OCI-LY1 (cell line): ENCODE measurements around the gene SPDYE8.
A peak's percentile ranks its signal among the peaks of the same experiment; 100 is the strongest.
"Not testable (repeated sequence)": the region's sequence is repeated elsewhere in the genome, so short reads cannot be mapped to it uniquely, and the experiment has no call there.

Experiments
- H2AFZ ChIP-seq: fragments of 200-600 bp; sonication (generic), shearing (Covaris generic); 2 replicates; pipeline ENCODE4 v1.6.0; 2014; ENCODE audit warnings: antibody characterized with exemption, mild to moderate bottlenecking, low read length
- H3F3A ChIP-seq: fragments of 200-600 bp; sonication (generic), shearing (Covaris generic); 2 replicates; pipeline ENCODE4 v1.6.0; 2014; ENCODE audit warnings: mild to moderate bottlenecking, antibody characterized with exemption, low read length, moderate library complexity; ENCODE audit not compliant: insufficient read depth
- H3K27ac ChIP-seq: fragments of 200-600 bp; sonication (generic); 2 replicates; pipeline ENCODE4 v1.5.1; 2014; ENCODE audit warnings: low read length, mixed run types, mild to moderate bottlenecking, low read depth; ENCODE audit not compliant: poor library complexity, severe bottlenecking
- H3K27me3 ChIP-seq: fragments of 200-600 bp; sonication (generic); 2 replicates; pipeline ENCODE4 v1.6.0; 2014; ENCODE audit warnings: antibody characterized with exemption, mild to moderate bottlenecking, low read length, moderate library complexity; ENCODE audit not compliant: insufficient read depth
- H3K36me3 ChIP-seq: fragments of 200-600 bp; sonication (generic); 2 replicates; pipeline ENCODE4 v1.6.1; 2014; ENCODE audit warnings: mild to moderate bottlenecking, antibody characterized with exemption, low read length, moderate library complexity, mixed read lengths; ENCODE audit not compliant: insufficient read depth
- H3K4me1 ChIP-seq: fragments of 200-600 bp; sonication (generic); 2 replicates; pipeline ENCODE4 v1.5.1; 2014; ENCODE audit warnings: mild to moderate bottlenecking, low read length, moderate library complexity; ENCODE audit not compliant: insufficient read depth, severe bottlenecking
- H3K4me2 ChIP-seq: fragments of 200-600 bp; sonication (generic), shearing (Covaris generic); 2 replicates; pipeline ENCODE4 v1.6.1; 2014; ENCODE audit warnings: low read length
- H3K4me3 ChIP-seq: fragments of 200-600 bp; sonication (generic); 2 replicates; pipeline ENCODE4 v1.5.1; 2014; ENCODE audit warnings: low read length, low read depth, mild to moderate bottlenecking, mixed read lengths; ENCODE audit not compliant: poor library complexity, severe bottlenecking
- H3K79me2 ChIP-seq: fragments of 200-600 bp; shearing (Covaris generic); 2 replicates; pipeline ENCODE4 v1.6.1; 2016; ENCODE audit warnings: mixed run types, low read length, mixed read lengths; ENCODE audit not compliant: insufficient read depth
- H3K9ac ChIP-seq: fragments of 200-600 bp; sonication (generic), shearing (Covaris generic); 2 replicates; pipeline ENCODE4 v1.6.1; 2014; ENCODE audit warnings: mild to moderate bottlenecking, low read length, mixed read lengths
- H3K9me2 ChIP-seq: fragments of 200-600 bp; sonication (generic), shearing (Covaris generic); 2 replicates; pipeline ENCODE4 v1.6.1; 2014; ENCODE audit warnings: low read depth, mild to moderate bottlenecking, low read length, mixed read lengths
- H3K9me3 ChIP-seq: fragments of 200-600 bp; shearing (Covaris generic); 2 replicates; pipeline ENCODE4 v1.6.1; 2014; ENCODE audit warnings: low read length, mixed read lengths
- H4K20me1 ChIP-seq: fragments of 200-600 bp; sonication (generic), shearing (Covaris generic); 2 replicates; pipeline ENCODE4 v1.6.0; 2016; ENCODE audit warnings: mild to moderate bottlenecking, low read length; ENCODE audit not compliant: insufficient read depth

The SPDYE8 gene, protein sequence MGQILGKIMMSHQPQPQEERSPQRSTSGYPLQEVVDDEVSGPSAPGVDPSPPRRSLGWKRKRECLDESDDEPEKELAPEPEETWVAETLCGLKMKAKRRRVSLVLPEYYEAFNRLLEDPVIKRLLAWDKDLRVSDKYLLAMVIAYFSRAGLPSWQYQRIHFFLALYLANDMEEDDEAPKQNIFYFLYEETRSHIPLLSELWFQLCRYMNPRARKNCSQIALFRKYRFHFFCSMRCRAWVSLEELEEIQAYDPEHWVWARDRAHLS

DNA sequence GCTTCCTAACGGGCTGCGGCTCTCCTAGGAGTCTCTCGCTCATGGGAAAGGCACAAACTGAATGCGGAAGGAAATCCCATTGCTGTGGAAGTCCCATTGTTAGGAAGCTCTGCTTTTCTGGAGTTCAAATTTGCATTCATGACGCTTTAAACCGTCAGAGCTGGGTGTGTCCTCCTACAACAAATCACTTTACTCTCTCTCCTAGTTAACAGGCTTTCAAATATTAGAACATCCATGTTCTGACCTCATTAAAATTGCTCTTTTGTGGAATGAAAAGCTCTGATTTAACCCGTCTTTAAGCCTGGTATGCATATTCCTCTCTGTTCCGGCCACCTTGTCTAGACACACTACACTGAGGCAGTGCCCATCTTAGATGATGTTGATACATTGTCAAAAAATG is at the start of gene SPDYE8:
SPDYE8 (minus strand) TSS at position 101 of the 400 bp plus-strand sequence. CDS start 1,800 bp downstream, outside the sequence.
- not testable (repeated sequence) for H3K79me2 ChIP-seq, H3K9ac ChIP-seq, H3K4me1 ChIP-seq, H3K27me3 ChIP-seq, H3K9me3 ChIP-seq, H4K20me1 ChIP-seq, H3K4me3 ChIP-seq, H3F3A ChIP-seq, H3K36me3 ChIP-seq, H3K27ac ChIP-seq, H3K4me2 ChIP-seq, H3K9me2 ChIP-seq, H2AFZ ChIP-seq

DNA sequence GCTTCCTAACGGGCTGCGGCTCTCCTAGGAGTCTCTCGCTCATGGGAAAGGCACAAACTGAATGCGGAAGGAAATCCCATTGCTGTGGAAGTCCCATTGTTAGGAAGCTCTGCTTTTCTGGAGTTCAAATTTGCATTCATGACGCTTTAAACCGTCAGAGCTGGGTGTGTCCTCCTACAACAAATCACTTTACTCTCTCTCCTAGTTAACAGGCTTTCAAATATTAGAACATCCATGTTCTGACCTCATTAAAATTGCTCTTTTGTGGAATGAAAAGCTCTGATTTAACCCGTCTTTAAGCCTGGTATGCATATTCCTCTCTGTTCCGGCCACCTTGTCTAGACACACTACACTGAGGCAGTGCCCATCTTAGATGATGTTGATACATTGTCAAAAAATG is 28.2 kb upstream of the SPDYE8 start, which contains the start of gene SPDYE11:
SPDYE11 (minus strand) TSS at position 101 of the 400 bp plus-strand sequence. CDS start 1,800 bp downstream, outside the sequence.
- H3K4me1 ChIP-seq, H3F3A ChIP-seq, H3K27ac ChIP-seq, H3K9me3 ChIP-seq, H3K4me2 ChIP-seq, H3K36me3 ChIP-seq, H3K79me2 ChIP-seq, H3K9me2 ChIP-seq, H4K20me1 ChIP-seq, H3K4me3 ChIP-seq, H3K27me3 ChIP-seq, H2AFZ ChIP-seq, H3K9ac ChIP-seq: not testable (repeated sequence)

DNA sequence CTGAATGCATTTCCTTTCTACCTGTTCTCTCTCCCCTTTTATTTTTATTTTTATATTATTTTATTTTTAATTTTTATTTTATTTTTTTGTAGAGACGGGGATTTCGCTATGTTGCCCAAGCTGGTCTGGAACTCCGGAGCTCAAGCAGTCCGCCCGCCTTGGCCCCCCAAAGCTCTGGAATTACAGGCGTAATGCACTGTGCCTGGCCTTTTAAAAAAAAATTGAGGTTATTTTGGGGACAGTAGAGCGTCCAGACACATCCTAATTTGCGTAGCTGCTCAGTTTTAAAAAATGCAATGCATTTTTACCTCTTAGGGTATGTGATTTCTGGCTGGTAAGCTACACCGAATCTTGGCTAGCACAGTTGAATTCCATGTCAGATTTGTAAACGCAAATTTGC is 23.1 kb downstream of the SPDYE8 start:
- not testable (repeated sequence) for H2AFZ ChIP-seq, H4K20me1 ChIP-seq, H3F3A ChIP-seq, H3K9me2 ChIP-seq, H3K27me3 ChIP-seq, H3K36me3 ChIP-seq, H3K79me2 ChIP-seq, H3K9me3 ChIP-seq, H3K4me1 ChIP-seq
- peak overlapping the region; percentile 64 for H3K9ac ChIP-seq
- H3K27ac ChIP-seq = peak overlapping the region; percentile 94
- peak overlapping the region; percentile 63 for H3K4me3 ChIP-seq
- H3K4me2 ChIP-seq = peak overlapping the region; percentile 65

DNA sequence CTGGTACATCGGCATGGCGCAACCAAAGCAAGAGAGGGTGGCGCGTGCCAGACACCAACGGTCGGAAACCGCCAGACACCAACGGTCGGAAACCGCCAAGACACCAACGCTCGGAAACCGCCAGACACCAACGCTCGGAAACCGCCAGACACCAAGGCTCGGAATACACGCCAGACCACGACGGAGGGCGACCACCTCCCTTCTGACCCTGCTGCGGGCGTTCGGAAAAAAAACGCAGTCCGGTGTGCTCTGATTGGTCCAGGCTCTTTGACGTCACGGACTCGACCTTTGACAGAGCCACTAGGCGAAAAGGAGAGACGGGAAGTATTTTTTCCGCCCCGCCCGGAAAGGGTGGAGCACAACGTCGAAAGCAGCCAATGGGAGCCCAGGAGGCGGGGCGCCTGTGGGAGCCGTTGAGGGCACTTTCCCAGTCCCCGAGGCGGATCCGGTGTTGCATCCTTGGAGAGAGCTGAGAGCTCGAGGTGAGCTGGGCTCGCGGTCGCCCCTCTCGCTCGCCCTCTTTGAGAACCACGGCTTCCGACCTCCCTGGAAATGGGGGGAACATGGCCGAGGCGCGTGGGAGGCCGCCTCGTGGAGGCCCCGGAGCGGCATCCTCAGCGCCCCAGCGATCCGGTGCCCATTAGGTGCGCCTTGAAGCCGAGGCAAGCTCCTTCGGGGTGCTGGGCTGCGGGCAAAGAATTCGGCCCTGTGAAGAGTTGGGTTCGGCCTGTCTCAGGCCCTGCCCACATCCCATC is 23.7 kb downstream of the SPDYE8 start:
- Histone ChIP-seq H3K4me2 (peak overlapping the region; percentile 68; the same call in 1 of the 2 replicates), H3K4me3 (peak overlapping the region; percentile 63), H3K27ac (peak overlapping the region; percentile 94), H3K9ac (peak overlapping the region; percentile 90)
- H2AFZ ChIP-seq, H3F3A ChIP-seq, H3K27me3 ChIP-seq, H3K36me3 ChIP-seq, H3K9me3 ChIP-seq, H3K4me1 ChIP-seq, H3K9me2 ChIP-seq, H3K79me2 ChIP-seq, H4K20me1 ChIP-seq: not testable (repeated sequence)

DNA sequence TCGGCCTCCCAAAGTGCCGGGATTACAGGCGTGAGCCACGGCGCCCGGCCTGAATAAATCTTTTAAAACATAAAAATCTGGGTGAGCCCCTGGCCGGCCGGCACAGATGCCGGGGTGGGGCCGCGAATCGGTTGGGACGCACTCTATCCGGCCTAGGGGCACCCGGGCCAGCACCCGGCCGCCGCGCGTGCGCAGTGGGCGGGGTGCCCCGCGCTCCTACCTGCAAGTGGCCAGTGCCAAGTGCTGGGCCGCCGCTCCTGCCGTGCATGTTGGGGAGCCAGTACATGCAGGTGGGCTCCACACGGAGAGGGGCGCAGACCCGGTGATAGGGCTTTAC is 24.2 kb downstream of the SPDYE8 start:
- Histone ChIP-seq H3K4me2 (peak overlapping the region; percentile 68; the same call in 1 of the 2 replicates), H3K27ac (peak overlapping the region; percentile 94)
- H2AFZ ChIP-seq = not testable (repeated sequence)

DNA sequence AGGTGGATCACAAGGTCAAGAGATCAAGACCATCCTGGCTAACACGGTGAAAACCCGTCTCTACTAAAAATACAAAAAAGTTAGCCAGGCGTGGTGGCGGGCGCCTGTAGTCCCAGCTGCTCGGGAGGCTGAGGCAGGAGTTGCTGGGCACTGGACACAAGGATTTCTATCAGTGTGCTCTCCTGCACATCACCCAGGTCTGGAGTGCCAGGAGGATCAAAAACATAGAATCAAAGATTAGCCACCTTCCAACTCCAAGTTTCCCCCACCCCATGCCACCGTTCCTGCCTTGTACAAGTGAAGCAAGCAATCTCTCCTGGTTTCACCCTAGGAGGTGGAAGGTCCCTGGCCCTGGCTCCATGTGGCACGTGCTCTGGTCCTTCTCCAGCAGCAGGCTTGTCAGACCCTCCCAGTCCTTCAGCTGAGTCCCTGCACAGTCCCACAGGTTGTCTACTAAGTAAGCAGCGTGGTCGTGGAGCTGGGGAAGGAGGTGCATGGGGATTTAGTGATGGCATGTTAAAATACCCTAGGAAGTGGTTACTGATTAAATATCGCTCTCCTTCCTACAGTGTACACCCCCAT is 31.6 kb downstream of the SPDYE8 start:
- H3K36me3 ChIP-seq, H3K9me2 ChIP-seq, H3K9me3 ChIP-seq, H3F3A ChIP-seq, H3K4me1 ChIP-seq, H2AFZ ChIP-seq, H3K9ac ChIP-seq, H3K4me2 ChIP-seq, H4K20me1 ChIP-seq, H3K79me2 ChIP-seq, H3K4me3 ChIP-seq, H3K27me3 ChIP-seq, H3K27ac ChIP-seq: not testable (repeated sequence)

More for the DNA sequence above, 24.2 kb downstream of the SPDYE8 start:
- H3K79me2 ChIP-seq, H3K9me3 ChIP-seq, H4K20me1 ChIP-seq, H3K36me3 ChIP-seq, H3K4me1 ChIP-seq, H3F3A ChIP-seq, H3K9me2 ChIP-seq, H3K27me3 ChIP-seq: not testable (repeated sequence)
- peak overlapping the region; percentile 90 for H3K9ac ChIP-seq
- peak overlapping the region; percentile 63 for H3K4me3 ChIP-seq

DNA sequence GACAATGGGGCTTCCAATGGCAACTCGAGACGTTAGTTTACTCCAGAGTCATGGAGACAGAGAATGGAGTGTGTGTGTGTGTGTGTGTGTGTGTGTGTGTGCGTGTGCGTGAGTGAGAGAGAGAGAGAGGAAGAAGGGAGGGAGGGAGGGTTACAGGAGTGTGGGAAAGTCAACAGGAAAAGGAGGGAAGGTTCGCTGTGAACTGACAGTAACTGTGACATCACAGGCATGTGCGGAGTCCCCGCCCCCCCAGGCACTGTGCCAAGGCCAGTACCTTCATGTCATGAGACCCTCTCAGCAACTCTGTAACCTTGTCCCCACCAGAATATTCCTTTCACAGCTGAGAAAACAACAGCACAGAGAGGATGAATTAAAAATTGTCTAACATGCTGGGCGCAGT is 32.1 kb downstream of the SPDYE8 start:
- H3K4me3 ChIP-seq, H3K4me2 ChIP-seq, H4K20me1 ChIP-seq, H3K9me2 ChIP-seq, H3K27ac ChIP-seq, H3F3A ChIP-seq, H3K9me3 ChIP-seq, H3K27me3 ChIP-seq, H3K79me2 ChIP-seq, H3K4me1 ChIP-seq, H3K36me3 ChIP-seq, H3K9ac ChIP-seq, H2AFZ ChIP-seq: not testable (repeated sequence)
